Measurements from ENCODE around the gene POLR3H. TPM values are rescaled to one million over a fixed set of nuclear protein-coding genes. Genes with fewer than 3 reads are reported as not detected.

The POLR3H gene
- polyA plus RNA-seq, 3 donors: 9.4 to 19.0 (median 10.4) TPM

DNA sequence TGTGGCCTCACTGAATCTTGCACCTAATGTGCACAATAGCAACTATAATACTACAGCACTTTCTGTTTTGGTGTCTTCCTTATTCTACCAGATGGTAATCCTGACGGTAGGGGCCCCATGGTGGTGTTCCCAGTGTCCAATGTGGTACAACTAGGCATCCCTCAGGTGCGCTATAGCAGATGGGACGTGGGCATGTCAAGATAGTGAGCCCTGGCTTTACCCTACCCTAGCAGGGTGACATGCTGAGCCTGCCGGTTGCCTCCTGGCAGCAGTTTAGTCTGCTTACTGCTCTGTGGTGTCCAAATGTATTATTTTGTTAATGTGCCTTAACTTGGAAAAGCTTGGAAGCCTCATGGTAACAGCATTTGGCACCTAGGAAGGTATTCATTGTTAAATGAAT, 56.2 kb downstream of the POLR3H start:
- peaks cover 28 to 41% of the 10 kb centered on the region in 2 donors for H3K36me3 Mint-ChIP-seq
- no peak overlapping the region for H3K9ac ChIP-seq (ENCODE audit: insufficient read depth, low read length, poor library complexity, severe bottlenecking)
- no peak overlapping the region for H2AFZ ChIP-seq (ENCODE audit: insufficient read depth, low read depth, low read length, poor library complexity, severe bottlenecking)
- no peak for DNase-seq
- H3K36me3 ChIP-seq (replicated peaks in 1 of 2; ENCODE audit: control insufficient read depth in 1 of 2, insufficient read depth in 2 of 2, low read length in 2 of 2): peaks cover 0 to 28% of the 10 kb centered on the region in 2 donors
- H3K9me3 ChIP-seq (replicated peaks in 1 of 2; ENCODE audit: control insufficient read depth in 1 of 2, insufficient read depth in 1 of 2, low read length in 2 of 2): no peaks in the 10 kb centered on the region
- H3K27me3 ChIP-seq (ENCODE audit: control insufficient read depth in 2 of 2, insufficient read depth in 2 of 2, low read length in 2 of 2): no peaks in the 10 kb centered on the region
- H3K4me3 ChIP-seq (replicated peaks in 1 of 3; ENCODE audit: low read depth in 2 of 3, low read length in 3 of 3): no peak overlapping the region
- no peaks in the 10 kb centered on the region for H3K9me3 Mint-ChIP-seq
- H3K27me3 Mint-ChIP-seq (ENCODE audit: low read depth in 3 of 3): no peaks in the 10 kb centered on the region
- H3K4me3 Mint-ChIP-seq: no peak overlapping the region
- WGBS (ENCODE audit: insufficient coverage): 100% methylated on average over 2 of the region's 4 CpGs
- peaks cover 0 to 3% of the 10 kb centered on the region in 2 donors for H3K4me1 ChIP-seq (ENCODE audit: control insufficient read depth in 1 of 2, insufficient read depth in 2 of 2, low read length in 2 of 2)
- H3K27ac ChIP-seq (ENCODE audit: low read depth in 1 of 2, low read length in 2 of 2): no peak overlapping the region
- peaks cover 95% of the 10 kb centered on the region for H3K79me2 ChIP-seq (ENCODE audit: insufficient read depth, low read length)
- H4K20me1 ChIP-seq (ENCODE audit: insufficient read depth, low read length): peaks cover 96% of the 10 kb centered on the region
- H3K27ac Mint-ChIP-seq: no peak overlapping the region
- intact Hi-C loops (cut with micrococcal nuclease): no loop called here
- TF ChIP-seq, protein P1, sequence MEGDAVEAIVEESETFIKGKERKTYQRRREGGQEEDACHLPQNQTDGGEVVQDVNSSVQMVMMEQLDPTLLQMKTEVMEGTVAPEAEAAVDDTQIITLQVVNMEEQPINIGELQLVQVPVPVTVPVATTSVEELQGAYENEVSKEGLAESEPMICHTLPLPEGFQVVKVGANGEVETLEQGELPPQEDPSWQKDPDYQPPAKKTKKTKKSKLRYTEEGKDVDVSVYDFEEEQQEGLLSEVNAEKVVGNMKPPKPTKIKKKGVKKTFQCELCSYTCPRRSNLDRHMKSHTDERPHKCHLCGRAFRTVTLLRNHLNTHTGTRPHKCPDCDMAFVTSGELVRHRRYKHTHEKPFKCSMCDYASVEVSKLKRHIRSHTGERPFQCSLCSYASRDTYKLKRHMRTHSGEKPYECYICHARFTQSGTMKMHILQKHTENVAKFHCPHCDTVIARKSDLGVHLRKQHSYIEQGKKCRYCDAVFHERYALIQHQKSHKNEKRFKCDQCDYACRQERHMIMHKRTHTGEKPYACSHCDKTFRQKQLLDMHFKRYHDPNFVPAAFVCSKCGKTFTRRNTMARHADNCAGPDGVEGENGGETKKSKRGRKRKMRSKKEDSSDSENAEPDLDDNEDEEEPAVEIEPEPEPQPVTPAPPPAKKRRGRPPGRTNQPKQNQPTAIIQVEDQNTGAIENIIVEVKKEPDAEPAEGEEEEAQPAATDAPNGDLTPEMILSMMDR (IDR thresholded peaks at IDR 0.05): no peak
- no peak overlapping the region for H3K4me2 ChIP-seq (replicated peaks; ENCODE audit: extremely low read depth, low read length, poor library complexity, severe bottlenecking)
- peaks cover 14% of the 10 kb centered on the region for H3K4me1 Mint-ChIP-seq

- peaks cover 0 to 28% of the 10 kb centered on the region in 2 donors for H3K36me3 ChIP-seq (replicated peaks in 1 of 2; ENCODE audit: control insufficient read depth in 1 of 2, insufficient read depth in 2 of 2, low read length in 2 of 2)
- no peak overlapping the region for H3K27ac Mint-ChIP-seq
- no peak overlapping the region for H3K4me3 Mint-ChIP-seq
- peaks cover 96% of the 10 kb centered on the region for H4K20me1 ChIP-seq (ENCODE audit: insufficient read depth, low read length)
- no peak overlapping the region for H3K9ac ChIP-seq (ENCODE audit: insufficient read depth, low read length, poor library complexity, severe bottlenecking)
- H2AFZ ChIP-seq (ENCODE audit: insufficient read depth, low read depth, low read length, poor library complexity, severe bottlenecking): no peak overlapping the region
- intact Hi-C loops (cut with micrococcal nuclease): no loop called here
- WGBS (ENCODE audit: insufficient coverage): 89% methylated on average over 7 of the region's 8 CpGs
- no peak for DNase-seq
- no peaks in the 10 kb centered on the region for H3K9me3 ChIP-seq (replicated peaks in 1 of 2; ENCODE audit: control insufficient read depth in 1 of 2, insufficient read depth in 1 of 2, low read length in 2 of 2)
- no peaks in the 10 kb centered on the region for H3K27me3 Mint-ChIP-seq (ENCODE audit: low read depth in 3 of 3)
- H3K36me3 Mint-ChIP-seq: peaks cover 28 to 38% of the 10 kb centered on the region in 2 donors
- peaks cover 96% of the 10 kb centered on the region for H3K79me2 ChIP-seq (ENCODE audit: insufficient read depth, low read length)
- no peaks in the 10 kb centered on the region for H3K27me3 ChIP-seq (ENCODE audit: control insufficient read depth in 2 of 2, insufficient read depth in 2 of 2, low read length in 2 of 2)
- TF ChIP-seq, protein P1 (IDR thresholded peaks at IDR 0.05): no peak
- no peak overlapping the region for H3K4me2 ChIP-seq (replicated peaks; ENCODE audit: extremely low read depth, low read length, poor library complexity, severe bottlenecking)
- no peak overlapping the region for H3K4me3 ChIP-seq (replicated peaks in 1 of 3; ENCODE audit: low read depth in 2 of 3, low read length in 3 of 3)
- H3K4me1 Mint-ChIP-seq: peaks cover 20% of the 10 kb centered on the region
- peaks cover 5 to 7% of the 10 kb centered on the region in 2 donors for H3K4me1 ChIP-seq (ENCODE audit: control insufficient read depth in 1 of 2, insufficient read depth in 2 of 2, low read length in 2 of 2)
- no peaks in the 10 kb centered on the region for H3K9me3 Mint-ChIP-seq
- H3K27ac ChIP-seq (ENCODE audit: low read depth in 1 of 2, low read length in 2 of 2): no peak overlapping the region
Observed at GRCh38 chr22:41487037-41487935, 57.0 kb downstream of the POLR3H start.

All from CD14-positive monocyte (primary cell).